ENCODE measurements around the gene SIX1.

SIX1 gene

GRCh38 chr14:60680511-60680910, 31.2 kb upstream of the SIX1 start:
- TF ChIP-seq CTCF (IDR thresholded peaks at IDR 0.05; ENCODE audit: low read depth, low read length, missing control alignments) = no peak
- no peak for DNase-seq (ENCODE audit: low read depth)

GRCh38 chr14:60679566-60680258, 30.4 kb upstream of the SIX1 start:
- no peak for TF ChIP-seq CTCF (IDR thresholded peaks at IDR 0.05; ENCODE audit: low read depth, low read length, missing control alignments)
- no peak overlapping the region for H3K4me3 ChIP-seq (ENCODE audit: low read depth, low read length)
- no peak for DNase-seq (ENCODE audit: low read depth)

More at GRCh38 chr14:60680511-60680910, 31.2 kb upstream of the SIX1 start:
- H3K4me3 ChIP-seq (ENCODE audit: low read depth, low read length) = no peak overlapping the region

GRCh38 chr14:60677701-60678100, 28.4 kb upstream of the SIX1 start:
- DNase-seq (ENCODE audit: low read depth) = no peak
- no peak overlapping the region for H3K4me3 ChIP-seq (ENCODE audit: low read depth, low read length)
- TF ChIP-seq CTCF (IDR thresholded peaks at IDR 0.05; ENCODE audit: low read depth, low read length, missing control alignments) = no peak

GRCh38 chr14:60670989-60671388, 21.7 kb upstream of the SIX1 start:
- no peak overlapping the region for H3K4me3 ChIP-seq (ENCODE audit: low read depth, low read length)
- no peak for DNase-seq (ENCODE audit: low read depth)
- no peak for TF ChIP-seq CTCF (IDR thresholded peaks at IDR 0.05; ENCODE audit: low read depth, low read length, missing control alignments)

GRCh38 chr14:60668431-60669112, 19.3 kb upstream of the SIX1 start:
- DNase-seq (ENCODE audit: low read depth) = no peak
- no peak for TF ChIP-seq CTCF (IDR thresholded peaks at IDR 0.05; ENCODE audit: low read depth, low read length, missing control alignments)

GRCh38 chr14:60665177-60665550, 15.9 kb upstream of the SIX1 start:
- TF ChIP-seq CTCF (IDR thresholded peaks at IDR 0.05; ENCODE audit: low read depth, low read length, missing control alignments) = no peak
- DNase-seq (ENCODE audit: low read depth) = no peak
- H3K4me3 ChIP-seq (ENCODE audit: low read depth, low read length) = no peak overlapping the region

More at GRCh38 chr14:60668431-60669112, 19.3 kb upstream of the SIX1 start:
- no peak overlapping the region for H3K4me3 ChIP-seq (ENCODE audit: low read depth, low read length)
